HG03064 (cell line): ENCODE data around the gene SENP1.
"Not testable (repeated sequence)": the region's sequence is repeated elsewhere in the genome, so short reads cannot be mapped to it uniquely, and the experiment has no call there.

Experiments
- ATAC-seq: cut with Tn5 transposase; IDR thresholded peaks from one replicate; pipeline ENCODE4 v1.9.1; 2021; ENCODE audit warnings: low read depth; ENCODE audit not compliant: unreplicated experiment

The SENP1 gene

GRCh38 chr12:48115957-48116356 is 10.1 kb upstream of the SENP1 start:
- no peak for ATAC-seq

DNA sequence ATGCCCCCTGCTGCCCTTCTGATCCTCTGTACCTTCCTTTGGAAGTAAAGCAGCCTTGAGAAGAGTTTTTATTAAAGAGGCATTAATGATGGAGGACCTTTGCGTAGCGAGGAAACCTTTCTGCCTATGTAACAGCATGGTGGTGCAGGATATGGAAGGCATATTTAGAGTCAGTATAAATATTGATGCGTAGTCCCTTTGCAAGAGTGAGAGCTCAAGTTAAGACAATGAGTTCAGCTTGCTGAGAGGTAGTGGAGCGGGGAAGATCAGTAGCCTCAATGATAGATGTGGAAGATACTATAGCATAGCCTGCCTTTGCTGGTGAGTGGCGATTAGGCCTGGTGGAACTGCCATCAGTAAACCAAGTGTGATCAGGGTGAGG is 5.4 kb upstream of the SENP1 start:
- ATAC-seq, result not testable (repeated sequence)

DNA sequence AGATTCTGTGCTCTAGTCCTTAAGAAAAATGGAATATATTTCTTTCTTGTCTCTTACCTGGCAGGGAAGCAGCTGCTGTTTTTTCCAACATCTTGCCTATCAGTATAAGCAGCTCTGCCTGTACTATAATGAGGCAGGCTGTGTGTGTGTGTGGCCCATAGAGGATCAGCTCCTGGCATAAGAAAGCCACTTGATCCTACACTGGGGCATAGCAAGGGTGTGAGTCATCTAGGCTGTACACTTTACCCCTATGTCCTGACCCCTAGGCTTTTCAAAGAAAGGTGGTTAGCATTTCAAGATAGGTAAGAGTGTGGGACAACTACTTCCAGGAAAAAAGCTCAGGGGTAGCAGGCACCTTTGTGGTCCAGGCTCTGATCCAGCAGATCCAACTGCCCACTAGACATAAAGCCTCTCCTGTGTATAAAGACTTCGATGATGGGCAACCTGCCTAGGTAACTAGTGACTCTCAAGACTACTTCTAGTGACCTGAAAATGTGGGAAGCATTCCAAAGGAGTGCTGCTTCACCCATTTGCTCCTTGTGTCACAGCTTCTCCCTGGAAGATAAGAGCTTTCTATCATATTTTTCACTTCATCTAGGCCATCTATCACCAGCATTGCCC is 4.9 kb upstream of the SENP1 start:
- no peak for ATAC-seq

- ATAC-seq, result no peak
Observed at GRCh38 chr12:48109424-48109823, 3.5 kb upstream of the SENP1 start.

- ATAC-seq, result no peak
Observed at GRCh38 chr12:48106681-48107613, 1.1 kb upstream of the SENP1 start.

GRCh38 chr12:48105321-48105866 is 485 bp downstream of the SENP1 start:
- peak; percentile 18 for ATAC-seq

GRCh38 chr12:48104531-48104930 is 1.3 kb downstream of the SENP1 start:
- ATAC-seq, result no peak

- no peak for ATAC-seq
Observed at GRCh38 chr12:48092611-48093010, 13.3 kb downstream of the SENP1 start.

DNA sequence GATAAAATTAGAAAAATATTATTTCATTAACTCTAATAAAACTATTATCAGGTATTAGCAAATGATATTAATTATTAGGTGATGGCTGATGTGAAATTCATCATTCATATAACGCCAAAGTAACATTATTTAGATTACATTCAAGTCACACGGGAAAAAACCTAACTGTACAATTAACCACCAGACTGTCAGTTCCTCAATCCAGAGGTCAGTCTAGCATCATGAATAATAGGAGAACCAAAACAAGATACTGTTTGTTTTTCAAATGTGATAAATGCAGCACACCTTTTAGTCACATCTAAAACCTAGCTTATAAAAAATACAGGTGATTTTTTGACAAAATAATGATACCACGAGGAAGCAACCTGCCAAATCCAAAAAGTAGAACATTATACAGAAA is 19.6 kb downstream of the SENP1 start:
- ATAC-seq, result no peak

GRCh38 chr12:48084841-48085460 is 20.9 kb downstream of the SENP1 start:
- ATAC-seq, result no peak

DNA sequence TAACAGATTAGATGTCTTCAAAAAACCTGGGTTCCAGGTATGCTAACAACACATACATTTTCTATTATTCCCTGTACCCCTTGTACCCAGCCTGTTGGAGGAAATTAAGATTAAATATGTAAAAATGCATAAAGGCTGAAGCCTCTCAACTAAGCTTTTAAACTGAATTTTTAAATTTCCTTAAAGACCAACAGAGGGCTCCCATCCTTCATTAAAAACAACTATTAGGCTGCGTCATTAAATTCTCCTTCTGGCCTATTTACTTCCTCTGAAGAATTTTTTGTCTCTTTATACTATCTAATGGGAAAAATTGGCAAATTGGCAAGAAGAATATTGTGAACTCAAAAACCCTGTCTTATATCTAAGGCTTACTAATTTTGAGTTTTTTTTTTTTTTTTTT is 21.8 kb downstream of the SENP1 start:
- no peak for ATAC-seq

- ATAC-seq, result no peak
Observed at GRCh38 chr12:48080821-48081220, 25.1 kb downstream of the SENP1 start.

GRCh38 chr12:48080285-48080684 is 25.6 kb downstream of the SENP1 start:
- no peak for ATAC-seq

DNA sequence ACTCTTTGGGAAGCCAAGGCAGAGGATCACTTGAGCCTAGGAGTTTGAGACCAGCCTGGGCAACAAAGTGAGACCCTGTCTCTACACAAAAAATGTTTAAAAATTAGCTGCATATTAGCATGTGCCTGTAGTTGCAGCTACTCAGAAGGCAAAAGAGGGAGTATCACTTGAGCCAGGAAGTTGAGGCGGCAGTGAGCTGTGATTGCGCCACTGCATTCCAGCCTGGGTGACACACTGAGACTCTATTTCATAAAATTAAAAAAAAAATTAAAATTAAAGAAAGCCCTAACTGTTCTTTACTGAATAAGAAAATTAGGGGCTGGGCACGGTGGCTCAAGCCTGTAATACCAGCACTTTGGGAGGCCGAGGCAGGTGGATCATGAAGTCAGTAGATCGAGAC is 27.0 kb downstream of the SENP1 start:
- no peak for ATAC-seq

- ATAC-seq, result no peak
Observed at GRCh38 chr12:48077111-48077510, 28.8 kb downstream of the SENP1 start.

DNA sequence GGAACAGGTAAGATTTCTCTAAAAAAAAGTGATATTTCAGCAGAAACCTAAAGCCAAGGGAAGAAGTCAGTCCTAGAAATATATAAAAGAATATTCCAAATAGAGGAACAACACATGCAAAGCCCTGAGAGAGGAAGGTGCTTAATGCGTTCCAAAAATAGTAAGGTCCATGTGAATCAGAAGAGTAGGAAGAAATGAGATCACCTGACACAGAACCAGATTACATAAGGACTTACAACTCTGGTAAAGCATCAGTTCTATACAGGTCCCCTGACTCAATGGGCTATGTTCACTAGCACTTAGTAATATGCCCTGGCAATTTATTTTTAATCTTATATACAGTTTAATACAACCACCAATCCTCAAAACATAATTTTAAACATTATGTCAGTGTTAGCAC is 30.0 kb downstream of the SENP1 start:
- ATAC-seq, result no peak

GRCh38 chr12:48074266-48074665 is 31.6 kb downstream of the SENP1 start:
- no peak for ATAC-seq

- no peak for ATAC-seq
Observed at GRCh38 chr12:48072266-48072665, 33.6 kb downstream of the SENP1 start.

DNA sequence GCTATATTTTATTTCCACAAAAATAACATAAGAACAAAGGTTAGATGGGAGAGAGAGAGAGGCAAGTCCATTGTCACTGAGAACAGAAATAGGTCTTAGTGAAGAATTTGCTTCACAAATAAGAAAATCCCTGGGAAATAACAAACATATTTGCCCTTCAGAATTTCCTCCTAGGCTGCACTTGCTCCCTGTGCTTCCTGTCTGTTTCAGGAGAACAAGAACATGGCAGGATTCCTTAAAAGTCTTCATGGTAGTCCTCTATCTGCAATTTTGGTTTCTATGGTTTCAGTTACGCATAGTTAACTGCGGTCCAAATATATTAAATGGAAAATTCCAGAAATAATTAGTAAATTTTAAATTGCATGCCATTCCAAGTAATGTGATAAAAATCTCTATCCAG is 34.1 kb downstream of the SENP1 start:
- ATAC-seq, result no peak

GRCh38 chr12:48070731-48071130 is 35.1 kb downstream of the SENP1 start:
- ATAC-seq, result no peak

DNA sequence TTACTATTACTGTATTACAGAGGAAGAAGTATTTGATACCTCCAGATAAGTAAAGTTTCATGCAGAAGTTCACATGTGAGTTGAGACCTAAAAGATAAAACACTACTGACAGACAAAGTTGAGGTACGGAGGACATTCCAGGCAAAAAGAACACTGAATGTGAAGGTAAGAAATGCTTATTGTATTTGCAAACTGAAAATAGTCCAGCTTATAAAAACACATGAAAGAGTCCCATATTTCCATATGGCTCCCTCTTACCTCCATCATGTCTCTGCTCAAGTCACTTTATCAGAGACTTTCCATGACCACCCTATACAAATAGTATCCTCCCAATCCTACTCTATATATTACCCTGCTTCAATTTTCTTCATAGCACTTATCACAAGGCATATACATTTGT is 35.8 kb downstream of the SENP1 start:
- ATAC-seq, result no peak
